CD14-positive monocyte (primary cell): ENCODE data around the gene NATD1. TPM values are rescaled to one million over a fixed set of nuclear protein-coding genes. Genes with fewer than 3 reads are reported as not detected.
A peak's percentile ranks its signal among the peaks of the same experiment; 100 is the strongest.

Experiments used
- DNase-seq, 3 donors: peaks; one replicate each; pipeline ENCODE4 v3.0.0-alpha.2; 2011 to 2022
- H2AFZ ChIP-seq: 2 replicates; pipeline ENCODE4 v1.6.0; 2012; ENCODE audit warnings: mild to moderate bottlenecking, low read depth, low read length, inconsistent platforms; ENCODE audit not compliant: insufficient read depth, poor library complexity, severe bottlenecking
- H3K27ac ChIP-seq, 2 donors: 1 replicate in 1 of 2; 2 replicates in 1 of 2; pipeline ENCODE4 v1.5.1; 2012 to 2013; ENCODE audit warnings: low read length in 2 of 2, control low read depth in 1 of 2, inconsistent platforms in 1 of 2, low read depth in 1 of 2, mild to moderate bottlenecking in 1 of 2
- H3K27me3 ChIP-seq, 2 donors: one replicate each; pipeline versions ENCODE4 v1.6.0 to v1.6.1; 2011 to 2013; ENCODE audit warnings: low read length in 2 of 2; ENCODE audit not compliant: control insufficient read depth in 2 of 2, insufficient read depth in 2 of 2
- H3K36me3 ChIP-seq, 2 donors: replicated peaks in 1 of 2; 1 replicate in 1 of 2; 2 replicates in 1 of 2; pipeline versions ENCODE4 v1.5.1 to v1.6.1; 2012 to 2013; ENCODE audit warnings: low read length in 2 of 2, control low read depth in 1 of 2, inconsistent platforms in 1 of 2, mild to moderate bottlenecking in 1 of 2; ENCODE audit not compliant: insufficient read depth in 2 of 2, control insufficient read depth in 1 of 2
- H3K4me1 ChIP-seq, 2 donors: 1 replicate in 1 of 2; 2 replicates in 1 of 2; pipeline versions ENCODE4 v1.5.1 to v1.6.1; 2012 to 2013; ENCODE audit warnings: low read length in 2 of 2, control low read depth in 1 of 2, inconsistent platforms in 1 of 2, mild to moderate bottlenecking in 1 of 2, moderate library complexity in 1 of 2; ENCODE audit not compliant: insufficient read depth in 2 of 2, control insufficient read depth in 1 of 2
- H3K4me2 ChIP-seq: replicated peaks from 2 replicates; pipeline ENCODE3; 2012; ENCODE audit warnings: low read length, moderate library complexity, mild to moderate bottlenecking; ENCODE audit not compliant: poor library complexity, severe bottlenecking; ENCODE audit errors: extremely low read depth
- H3K4me3 ChIP-seq, 3 experiments: fragments of 200-600 bp in 1 of 3; sonication (generic) in 1 of 3; replicated peaks in 1 of 3; 1 replicate in 2 of 3; 2 replicates in 1 of 3; pipeline ENCODE4 v1.5.1; 2011 to 2013; ENCODE audit warnings: low read length in 3 of 3, mild to moderate bottlenecking in 3 of 3, control low read depth in 2 of 3, low read depth in 2 of 3, inconsistent platforms in 1 of 3, moderate library complexity in 1 of 3
- H3K79me2 ChIP-seq: 2 replicates; pipeline ENCODE4 v1.6.0; 2012; ENCODE audit warnings: mild to moderate bottlenecking, control low read depth, inconsistent platforms, low read length, moderate library complexity; ENCODE audit not compliant: insufficient read depth
- H3K9ac ChIP-seq: 2 replicates; pipeline ENCODE4 v1.6.0; 2017; ENCODE audit warnings: low read length, mild to moderate bottlenecking; ENCODE audit not compliant: insufficient read depth, poor library complexity, severe bottlenecking
- H3K9me3 ChIP-seq, 2 donors: replicated peaks in 1 of 2; 1 replicate in 1 of 2; 2 replicates in 1 of 2; pipeline versions ENCODE4 v1.5.1 to v1.6.1; 2012 to 2013; ENCODE audit warnings: low read length in 2 of 2, control low read depth in 1 of 2; ENCODE audit not compliant: control insufficient read depth in 1 of 2, insufficient read depth in 1 of 2
- H4K20me1 ChIP-seq: 2 replicates; pipeline ENCODE4 v1.6.0; 2012; ENCODE audit warnings: mild to moderate bottlenecking, low read length, control low read depth, moderate library complexity; ENCODE audit not compliant: insufficient read depth
- H3K27ac Mint-ChIP-seq, 7 donors: one replicate each; pipeline ENCODE4 v1.8.0; 2020; ENCODE audit warnings: mild to moderate bottlenecking in 7 of 7, mixed read lengths in 7 of 7, moderate library complexity in 6 of 7, inconsistent platforms in 2 of 7
- H3K27me3 Mint-ChIP-seq, 3 donors: one replicate each; pipeline ENCODE4 v1.8.0; 2021 to 2022; ENCODE audit warnings: low read depth in 3 of 3, mild to moderate bottlenecking in 3 of 3, mixed read lengths in 3 of 3, moderate library complexity in 3 of 3, inconsistent platforms in 1 of 3
- H3K36me3 Mint-ChIP-seq, 2 donors: one replicate each; pipeline ENCODE4 v1.8.0; 2020; ENCODE audit warnings: mixed read lengths in 2 of 2, inconsistent platforms in 1 of 2, mild to moderate bottlenecking in 1 of 2
- H3K4me1 Mint-ChIP-seq: one replicate; pipeline ENCODE4 v1.8.0; 2020; ENCODE audit warnings: mild to moderate bottlenecking, mixed read lengths
- H3K4me3 Mint-ChIP-seq, 2 donors: one replicate each; pipeline ENCODE4 v1.8.0; 2020; ENCODE audit warnings: mild to moderate bottlenecking in 2 of 2, mixed read lengths in 2 of 2, moderate library complexity in 1 of 2
- H3K9me3 Mint-ChIP-seq, 7 donors: one replicate each; pipeline ENCODE4 v1.8.0; 2020 to 2022; ENCODE audit warnings: mixed read lengths in 7 of 7, mild to moderate bottlenecking in 6 of 7, moderate library complexity in 6 of 7, inconsistent platforms in 2 of 7
- WGBS: methylation state at CpG from one replicate; pipeline ENCODE4 v1.1.5; 2013; ENCODE audit warnings: missing lambda C conversion rate; ENCODE audit not compliant: insufficient coverage; 5-methylcytosine and 5-hydroxymethylcytosine counted together
- intact Hi-C, 2 donors: fragments of 100-400 bp; cut with micrococcal nuclease; formaldehyde crosslinking; loops; one replicate each; pipeline versions ENCODE4 v1.15.0 to v1.15.1; 2023
- polyA plus RNA-seq, 3 donors: library from polyadenylated mRNA; depleted of rRNA in 1 of 3; unstranded in 2 of 3; stranded (reverse) in 1 of 3; fragments of 300-500 nt in 2 of 3; fragments of >200 nt in 1 of 3; fragmentation: Illumina TruSeq in 2 of 3; gene quantifications; 1 replicate in 2 of 3; 2 replicates in 1 of 3; pipeline ENCODE4 v1.2.3, GENCODE V29; 2012 to 2021
- TF ChIP-seq, protein P1 (sequence below): fragments of 200-600 bp; IDR thresholded peaks from one replicate; pipeline ENCODE4 v1.8.0; 2022; ENCODE audit warnings: antibody characterized with exemption, mild to moderate bottlenecking

The NATD1 gene
- polyA plus RNA-seq, 3 donors: 3.0 to 13.6 (median 3.8) TPM

DNA sequence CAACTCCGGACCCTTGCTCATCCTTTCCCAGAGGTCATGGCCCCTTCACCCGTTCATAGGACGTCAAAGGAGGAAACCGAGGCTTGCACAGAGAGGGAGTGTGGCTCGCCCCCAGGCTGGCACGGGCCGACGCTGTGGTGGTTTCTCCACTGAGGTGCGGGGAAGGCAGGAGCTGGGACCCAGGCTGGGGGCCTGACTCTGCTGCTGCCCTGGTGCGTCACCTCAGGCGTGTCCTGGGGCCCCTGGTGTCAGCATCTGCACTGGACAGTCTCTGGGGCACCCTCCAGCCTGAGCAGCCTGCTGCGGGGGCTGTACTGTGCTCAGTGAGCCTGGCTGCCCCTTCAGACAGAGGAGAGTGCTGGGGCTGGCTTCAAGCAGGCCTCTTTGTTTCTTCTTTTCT, 38.7 kb upstream of the NATD1 start:
- peaks cover 32 to 57% of the 10 kb centered on the region in 2 donors for H3K36me3 ChIP-seq
- Mint-ChIP-seq H3K4me3 (no peak overlapping the region), H3K36me3 (peaks cover 27 to 57% of the 10 kb centered on the region in 2 donors), H3K27ac (peak overlapping the region in 3 of 7 donors; percentile 6 to 49 (median 23)), H3K4me1 (peaks cover 44% of the 10 kb centered on the region), H3K27me3 (peaks cover 5 to 9% (median 6%) of the 10 kb centered on the region in 3 donors), H3K9me3 (peaks cover 0 to 16% (median 4%) of the 10 kb centered on the region in 7 donors)
- peaks cover 31 to 33% of the 10 kb centered on the region in 2 donors for H3K4me1 ChIP-seq
- H3K27ac ChIP-seq: peak overlapping the region in 1 of 2 donors; percentile 30
- TF ChIP-seq, protein P1, sequence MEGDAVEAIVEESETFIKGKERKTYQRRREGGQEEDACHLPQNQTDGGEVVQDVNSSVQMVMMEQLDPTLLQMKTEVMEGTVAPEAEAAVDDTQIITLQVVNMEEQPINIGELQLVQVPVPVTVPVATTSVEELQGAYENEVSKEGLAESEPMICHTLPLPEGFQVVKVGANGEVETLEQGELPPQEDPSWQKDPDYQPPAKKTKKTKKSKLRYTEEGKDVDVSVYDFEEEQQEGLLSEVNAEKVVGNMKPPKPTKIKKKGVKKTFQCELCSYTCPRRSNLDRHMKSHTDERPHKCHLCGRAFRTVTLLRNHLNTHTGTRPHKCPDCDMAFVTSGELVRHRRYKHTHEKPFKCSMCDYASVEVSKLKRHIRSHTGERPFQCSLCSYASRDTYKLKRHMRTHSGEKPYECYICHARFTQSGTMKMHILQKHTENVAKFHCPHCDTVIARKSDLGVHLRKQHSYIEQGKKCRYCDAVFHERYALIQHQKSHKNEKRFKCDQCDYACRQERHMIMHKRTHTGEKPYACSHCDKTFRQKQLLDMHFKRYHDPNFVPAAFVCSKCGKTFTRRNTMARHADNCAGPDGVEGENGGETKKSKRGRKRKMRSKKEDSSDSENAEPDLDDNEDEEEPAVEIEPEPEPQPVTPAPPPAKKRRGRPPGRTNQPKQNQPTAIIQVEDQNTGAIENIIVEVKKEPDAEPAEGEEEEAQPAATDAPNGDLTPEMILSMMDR: no peak
- peaks cover 0 to 11% of the 10 kb centered on the region in 2 donors for H3K9me3 ChIP-seq
- peaks cover 0 to 3% of the 10 kb centered on the region in 2 donors for H3K27me3 ChIP-seq
- intact Hi-C loops: no loop called here
- no peak overlapping the region for H3K9ac ChIP-seq
- peaks cover 99% of the 10 kb centered on the region for H3K79me2 ChIP-seq
- peaks cover 96% of the 10 kb centered on the region for H4K20me1 ChIP-seq
- DNase-seq: peak in 1 of 3 donors; percentile 15
- WGBS: 69% methylated on average over 12 of the region's 12 CpGs
- H3K4me3 ChIP-seq: no peak overlapping the region
- H3K4me2 ChIP-seq: no peak overlapping the region
- H2AFZ ChIP-seq: no peak overlapping the region

DNA sequence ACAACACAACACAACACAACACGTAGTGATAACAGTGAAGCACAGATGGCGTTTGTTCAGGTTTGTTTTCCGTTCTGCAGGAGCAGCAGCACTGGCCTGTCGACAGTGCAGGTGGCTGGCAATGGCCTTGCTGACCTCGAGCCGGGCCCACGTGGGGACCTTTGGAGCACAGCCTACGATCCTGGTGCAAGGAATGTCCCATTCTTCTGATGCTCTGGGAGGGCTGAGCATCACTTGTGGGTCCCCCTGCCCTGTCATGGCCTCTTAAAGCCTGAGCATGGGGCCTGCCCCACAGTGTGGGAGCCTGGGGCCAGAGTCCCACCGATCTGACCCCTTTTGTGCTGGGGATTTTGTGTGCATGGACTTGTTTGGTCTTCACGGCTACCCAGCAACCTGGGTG, 38.1 kb upstream of the NATD1 start:
- Mint-ChIP-seq H3K4me1 (peaks cover 49% of the 10 kb centered on the region), H3K9me3 (peaks cover 0 to 16% (median 4%) of the 10 kb centered on the region in 7 donors), H3K27me3 (peaks cover 5 to 9% (median 6%) of the 10 kb centered on the region in 3 donors), H3K27ac (peak overlapping the region in 4 of 7 donors; percentile 15 to 100 (median 47)), H3K36me3 (peaks cover 30 to 59% of the 10 kb centered on the region in 2 donors), H3K4me3 (no peak overlapping the region)
- H3K4me2 ChIP-seq: no peak overlapping the region
- H2AFZ ChIP-seq: no peak overlapping the region
- TF ChIP-seq, protein P1: no peak
- intact Hi-C loops: no loop called here
- peaks cover 96% of the 10 kb centered on the region for H4K20me1 ChIP-seq
- peaks cover 35 to 37% of the 10 kb centered on the region in 2 donors for H3K4me1 ChIP-seq
- H3K9ac ChIP-seq: no peak overlapping the region
- H3K27ac ChIP-seq: peak overlapping the region in 1 of 2 donors; percentile 30
- DNase-seq: no peak
- H3K9me3 ChIP-seq: peaks cover 0 to 11% of the 10 kb centered on the region in 2 donors
- peaks cover 99% of the 10 kb centered on the region for H3K79me2 ChIP-seq
- WGBS: 77% methylated on average over 9 of the region's 10 CpGs
- peaks cover 0 to 3% of the 10 kb centered on the region in 2 donors for H3K27me3 ChIP-seq
- no peak overlapping the region for H3K4me3 ChIP-seq
- H3K36me3 ChIP-seq: peaks cover 32 to 52% of the 10 kb centered on the region in 2 donors
